ENCODE measurements around the gene PRSS1.

Gene PRSS1

GRCh38 chr7:142787034-142787768 is 37.9 kb downstream of the PRSS1 start:
- Histone ChIP-seq H3K9me3 (ENCODE audit: insufficient read depth, low read length) (no peaks in the 10 kb centered on the region), H3K79me2 (ENCODE audit: insufficient read depth, low read length) (no peaks in the 10 kb centered on the region), H3K4me3 (ENCODE audit: insufficient read depth, low read length, poor library complexity, severe bottlenecking) (no peak overlapping the region), H3K36me3 (ENCODE audit: low read length) (no peaks in the 10 kb centered on the region), H2AFZ (ENCODE audit: low read depth, low read length, severe bottlenecking) (no peak overlapping the region), H3K9ac (ENCODE audit: low read length) (no peak overlapping the region), H3K27me3 (ENCODE audit: low read length) (no peaks in the 10 kb centered on the region), H3K4me2 (ENCODE audit: low read depth, low read length, poor library complexity, severe bottlenecking) (no peak overlapping the region), H3F3A (ENCODE audit: insufficient read depth) (no peaks in the 10 kb centered on the region), H3K27ac (ENCODE audit: low read depth, low read length) (no peak overlapping the region), H3K9me2 (replicated peaks; ENCODE audit: insufficient read depth, low read length) (no peaks in the 10 kb centered on the region), H4K20me1 (ENCODE audit: low read depth, low read length) (no peaks in the 10 kb centered on the region)
- TF ChIP-seq EZH2phosphoT487 (conservative IDR thresholded peaks at IDR 0.05; ENCODE audit: low read length) (no peak), CTCF (IDR thresholded peaks at IDR 0.05; ENCODE audit: insufficient read depth, low read length, poor library complexity, severe bottlenecking) (no peak)

GRCh38 chr7:142787783-142788182 is 38.5 kb downstream of the PRSS1 start:
- Histone ChIP-seq H2AFZ (ENCODE audit: low read depth, low read length, severe bottlenecking) (no peak overlapping the region), H3K27ac (ENCODE audit: low read depth, low read length) (no peak overlapping the region), H3K27me3 (ENCODE audit: low read length) (no peaks in the 10 kb centered on the region), H3K36me3 (ENCODE audit: low read length) (no peaks in the 10 kb centered on the region), H4K20me1 (ENCODE audit: low read depth, low read length) (no peaks in the 10 kb centered on the region), H3K4me3 (ENCODE audit: insufficient read depth, low read length, poor library complexity, severe bottlenecking) (no peak overlapping the region), H3K9ac (ENCODE audit: low read length) (no peak overlapping the region), H3K9me3 (ENCODE audit: insufficient read depth, low read length) (no peaks in the 10 kb centered on the region), H3K9me2 (replicated peaks; ENCODE audit: insufficient read depth, low read length) (no peaks in the 10 kb centered on the region), H3K4me2 (ENCODE audit: low read depth, low read length, poor library complexity, severe bottlenecking) (no peak overlapping the region), H3F3A (ENCODE audit: insufficient read depth) (no peaks in the 10 kb centered on the region), H3K79me2 (ENCODE audit: insufficient read depth, low read length) (no peaks in the 10 kb centered on the region)
- TF ChIP-seq EZH2phosphoT487 (conservative IDR thresholded peaks at IDR 0.05; ENCODE audit: low read length) (no peak), CTCF (IDR thresholded peaks at IDR 0.05; ENCODE audit: insufficient read depth, low read length, poor library complexity, severe bottlenecking) (no peak)

GRCh38 chr7:142788303-142789289 is 39.3 kb downstream of the PRSS1 start:
- no peaks in the 10 kb centered on the region for H4K20me1 ChIP-seq (ENCODE audit: low read depth, low read length)
- H3K9ac ChIP-seq (ENCODE audit: low read length) = no peak overlapping the region
- no peak overlapping the region for H3K27ac ChIP-seq (ENCODE audit: low read depth, low read length)

More at GRCh38 chr7:142788303-142789289, 39.3 kb downstream of the PRSS1 start:
- Histone ChIP-seq H3K27me3 (ENCODE audit: low read length) (no peaks in the 10 kb centered on the region), H2AFZ (ENCODE audit: low read depth, low read length, severe bottlenecking) (no peak overlapping the region), H3K36me3 (ENCODE audit: low read length) (no peaks in the 10 kb centered on the region), H3K4me3 (ENCODE audit: insufficient read depth, low read length, poor library complexity, severe bottlenecking) (no peak overlapping the region), H3K4me2 (ENCODE audit: low read depth, low read length, poor library complexity, severe bottlenecking) (no peak overlapping the region), H3F3A (ENCODE audit: insufficient read depth) (no peaks in the 10 kb centered on the region), H3K9me3 (ENCODE audit: insufficient read depth, low read length) (no peaks in the 10 kb centered on the region), H3K79me2 (ENCODE audit: insufficient read depth, low read length) (no peaks in the 10 kb centered on the region), H3K9me2 (replicated peaks; ENCODE audit: insufficient read depth, low read length) (no peaks in the 10 kb centered on the region)
- TF ChIP-seq EZH2phosphoT487 (conservative IDR thresholded peaks at IDR 0.05; ENCODE audit: low read length) (no peak), CTCF (IDR thresholded peaks at IDR 0.05; ENCODE audit: insufficient read depth, low read length, poor library complexity, severe bottlenecking) (no peak)

Measured in SU-DHL-6 (cell line).